NCI-H2107 (cell line): ENCODE measurements around the gene CD86.

ENCODE experiments used
- DNase-seq: peaks from one replicate; lab custom pipeline; 2025; lab: John Stamatoyannopoulos, UW

The CD86 gene

GRCh38 chr3:122060040-122060698, 5.0 kb downstream of the CD86 start:
- DNase-seq, result no peak

DNA sequence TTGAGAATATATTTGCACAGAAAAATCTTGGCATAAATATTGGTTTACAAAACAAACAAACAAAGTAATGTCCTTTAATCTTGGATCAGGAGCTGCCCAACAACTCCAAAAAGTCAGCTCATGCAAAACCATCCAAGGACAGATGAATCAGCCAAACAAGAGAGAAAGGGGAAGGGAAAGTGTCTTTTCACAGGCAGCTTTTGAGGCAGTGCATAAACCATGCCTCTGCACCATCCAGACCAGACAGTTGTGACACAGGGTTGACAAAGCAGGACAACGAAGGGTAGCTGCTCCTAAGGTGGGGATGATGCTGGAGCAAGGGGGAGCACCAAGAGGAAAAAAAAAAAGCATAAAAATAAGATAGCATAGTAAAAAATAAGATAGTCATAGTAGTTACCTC, 8.7 kb downstream of the CD86 start:
- DNase-seq, result no peak

DNA sequence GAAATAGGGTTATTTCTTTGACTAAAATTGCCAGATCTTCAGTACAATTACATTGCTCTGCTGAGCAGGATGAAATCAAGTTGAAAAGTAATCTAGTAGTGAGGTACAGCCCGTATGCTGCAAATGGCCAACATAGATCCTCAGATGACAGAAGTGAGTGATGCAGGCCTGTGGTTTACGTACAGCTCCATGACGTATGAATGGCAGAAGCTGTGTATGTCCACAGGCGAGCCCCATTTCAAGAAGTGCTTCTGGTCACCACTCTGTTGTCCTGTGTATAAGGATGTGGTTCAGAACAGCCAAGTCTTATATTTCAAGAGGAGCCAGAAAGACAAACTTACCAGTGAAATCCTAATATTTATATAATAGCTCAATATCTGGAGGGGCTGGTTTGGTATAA, 9.2 kb downstream of the CD86 start:
- no peak for DNase-seq

DNA sequence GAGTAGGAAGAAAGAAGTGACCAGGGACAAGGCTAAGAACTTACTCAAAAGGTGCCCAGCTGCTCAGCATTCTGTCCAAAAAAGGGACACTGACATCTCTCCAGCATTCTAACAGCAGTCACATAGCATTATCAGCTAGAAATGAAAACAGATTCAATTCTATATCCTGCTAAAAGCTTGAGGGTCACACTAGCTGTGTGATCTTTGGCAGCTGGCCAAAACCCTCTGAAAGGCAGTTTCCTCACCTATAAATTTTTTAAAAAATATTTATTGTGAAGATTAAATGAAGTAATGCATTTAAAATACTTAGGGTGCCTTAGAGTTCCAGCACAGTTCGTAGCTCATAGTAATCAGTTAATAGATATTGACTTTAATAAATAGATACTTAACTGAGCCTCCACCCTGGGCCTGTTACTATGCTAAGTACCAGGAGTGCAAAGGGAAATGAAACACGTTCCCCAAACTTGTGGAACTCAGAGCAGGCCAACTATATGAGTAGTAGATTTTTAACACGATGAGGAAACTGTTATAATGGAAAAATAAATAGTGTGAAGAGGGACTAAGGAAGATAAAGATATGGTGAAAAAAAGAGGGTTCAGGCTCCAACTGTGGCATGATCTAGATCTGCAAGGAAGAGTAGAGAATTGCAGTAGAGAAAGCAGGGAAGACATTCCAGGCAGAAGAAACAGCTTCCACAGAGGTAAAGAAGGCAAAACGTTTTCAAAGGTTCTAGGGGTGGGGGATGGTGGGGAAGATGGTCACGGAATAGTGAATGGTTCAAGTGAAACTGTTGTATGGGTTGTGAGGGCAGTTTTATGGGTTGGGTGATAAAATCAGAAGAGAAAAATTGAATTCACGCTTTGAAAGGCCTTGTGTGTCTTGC, 11.4 kb downstream of the CD86 start:
- DNase-seq, result no peak

DNA sequence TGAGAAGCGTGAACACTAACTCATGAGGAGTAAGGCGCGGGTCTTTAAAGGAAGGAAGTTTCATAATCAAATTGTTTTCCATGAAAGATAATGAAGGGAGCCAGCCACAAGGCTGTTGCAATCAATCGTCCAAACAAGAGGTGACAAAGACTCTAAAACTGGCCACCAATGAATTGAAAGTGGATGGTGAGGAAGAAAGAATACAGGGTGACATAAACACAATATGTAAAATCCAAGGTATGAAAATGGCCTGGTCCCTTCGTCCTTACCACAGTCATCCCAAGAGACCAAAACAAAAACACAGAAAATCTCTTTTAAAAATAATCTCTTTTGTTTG, 12.0 kb downstream of the CD86 start:
- DNase-seq, result no peak

DNA sequence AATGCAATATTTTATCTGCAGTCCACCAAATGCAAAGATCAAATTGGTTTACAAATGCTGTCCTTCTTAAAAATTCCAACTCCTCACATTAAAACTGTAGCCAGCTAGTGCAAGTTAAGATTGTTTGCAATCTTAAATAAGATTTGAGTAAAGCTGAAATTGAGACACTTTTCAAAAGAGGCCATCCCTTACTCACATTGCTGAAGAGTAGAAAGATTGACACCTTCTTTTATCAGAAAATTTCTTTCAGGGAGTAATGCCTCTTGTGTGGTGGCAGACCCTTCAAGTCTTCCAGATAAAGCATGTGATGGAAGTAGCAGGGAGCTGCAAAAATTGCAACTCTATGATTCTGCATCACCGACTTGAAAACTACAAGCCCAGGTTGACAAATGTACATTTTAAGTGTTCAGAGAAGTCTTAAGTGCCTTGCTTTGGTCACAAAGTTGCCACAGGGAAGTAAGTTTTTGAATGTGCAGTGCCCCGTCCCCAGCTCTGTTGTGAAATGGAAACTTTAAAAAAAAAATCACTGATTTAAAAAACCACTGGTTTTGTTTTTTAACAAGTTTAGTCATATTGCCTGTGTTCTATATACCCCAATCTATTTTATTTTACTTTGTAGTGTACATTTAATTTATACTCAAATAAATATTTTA, 12.6 kb downstream of the CD86 start:
- DNase-seq, result no peak

GRCh38 chr3:122074621-122075265, 19.6 kb downstream of the CD86 start:
- DNase-seq, result no peak

- DNase-seq, result no peak
Observed at GRCh38 chr3:122076491-122077292, 21.5 kb downstream of the CD86 start.

DNA sequence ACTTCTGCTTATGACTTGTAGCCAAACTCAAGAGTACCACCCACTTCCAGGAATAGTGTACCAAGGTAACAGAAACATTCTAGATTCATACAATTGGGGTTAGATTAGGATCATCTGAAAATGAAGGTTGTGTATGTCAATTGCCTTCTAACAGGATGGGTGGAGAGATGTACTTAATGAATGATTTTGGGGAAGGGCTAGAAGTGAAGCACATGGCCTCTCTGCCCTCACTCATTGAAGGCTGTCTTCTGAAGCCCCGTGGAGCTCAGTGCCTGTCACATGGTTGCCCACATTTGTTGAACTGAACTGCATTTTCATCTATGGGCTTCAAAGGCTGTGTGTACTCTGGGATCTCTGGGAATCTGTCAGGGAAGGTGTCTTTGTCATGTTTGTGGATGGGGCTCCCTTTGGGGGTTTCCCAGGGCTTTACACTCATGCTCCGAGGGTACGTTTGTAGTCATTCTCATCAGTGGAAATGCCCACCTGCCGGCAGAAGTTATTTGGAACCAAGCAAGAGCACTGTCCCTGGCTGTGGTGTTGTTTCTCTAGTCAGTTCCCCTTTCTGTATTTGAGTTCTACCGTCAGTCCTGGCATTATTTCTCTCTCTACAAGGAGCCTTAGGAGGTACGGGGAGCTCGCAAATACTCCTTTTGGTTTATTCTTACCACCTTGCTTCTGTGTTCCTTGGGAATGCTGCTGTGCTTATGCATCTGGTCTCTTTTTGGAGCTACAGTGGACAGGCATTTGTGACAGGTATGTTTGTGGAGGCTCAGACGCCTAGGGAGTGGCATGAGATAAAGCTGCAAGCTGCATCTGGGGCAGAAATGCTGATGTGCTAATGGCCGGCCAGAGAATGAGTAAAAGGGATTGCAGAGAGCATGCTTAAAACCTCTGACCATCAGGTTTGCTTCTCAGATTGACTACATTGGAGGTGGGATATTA, 22.4 kb downstream of the CD86 start:
- DNase-seq, result no peak

GRCh38 chr3:122078235-122078935, 23.2 kb downstream of the CD86 start:
- DNase-seq, result no peak

DNA sequence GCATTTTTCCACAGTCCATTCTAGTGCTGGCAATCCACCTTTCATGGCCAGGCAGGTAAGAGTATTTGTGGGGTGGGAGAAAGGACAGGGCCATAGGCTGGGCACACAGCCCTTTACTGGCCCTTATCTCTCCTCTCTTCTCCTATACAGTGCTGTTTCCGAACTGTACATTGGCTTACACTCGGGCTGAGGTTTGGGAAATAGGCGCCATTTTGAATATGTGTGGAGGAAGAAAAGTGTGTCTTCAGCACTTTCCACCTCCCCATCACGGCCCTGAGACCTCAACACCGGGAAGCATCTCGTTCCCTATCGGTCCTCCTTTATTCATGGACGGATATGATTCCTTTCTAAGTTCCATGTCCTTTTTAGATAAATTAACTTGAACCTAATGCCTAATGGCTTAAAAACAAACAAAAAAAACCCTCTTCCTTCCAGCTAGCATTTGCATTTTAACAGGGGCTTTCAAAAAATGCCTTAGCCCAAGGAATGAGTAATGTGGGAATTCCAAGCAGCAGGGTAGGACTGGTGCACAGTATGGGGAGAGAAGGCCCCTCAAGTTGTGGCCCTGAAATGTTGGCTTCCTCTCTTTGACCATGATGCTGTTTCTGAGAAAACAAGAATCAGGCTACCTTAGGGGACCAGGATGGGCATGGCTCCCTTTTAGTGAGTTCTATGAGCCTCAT, 24.5 kb downstream of the CD86 start:
- no peak for DNase-seq

DNA sequence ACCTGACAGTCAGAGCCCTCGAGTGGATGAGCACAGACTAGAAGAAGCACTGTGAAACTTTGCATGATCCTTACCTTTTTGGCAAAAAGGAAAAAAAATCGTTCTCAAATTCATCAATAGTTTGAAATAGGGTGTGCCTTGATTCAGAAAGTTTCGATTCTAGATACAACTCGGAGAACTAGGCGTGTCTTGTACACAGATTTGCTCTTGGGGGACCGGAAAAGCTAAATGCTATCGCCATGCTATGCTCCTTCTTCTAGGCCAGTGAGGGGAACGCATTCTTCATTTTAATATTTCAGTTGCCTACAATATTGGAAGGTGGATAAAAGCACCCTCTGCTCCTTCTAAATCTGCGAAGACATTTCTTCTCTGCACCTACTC, 25.0 kb downstream of the CD86 start:
- no peak for DNase-seq

DNA sequence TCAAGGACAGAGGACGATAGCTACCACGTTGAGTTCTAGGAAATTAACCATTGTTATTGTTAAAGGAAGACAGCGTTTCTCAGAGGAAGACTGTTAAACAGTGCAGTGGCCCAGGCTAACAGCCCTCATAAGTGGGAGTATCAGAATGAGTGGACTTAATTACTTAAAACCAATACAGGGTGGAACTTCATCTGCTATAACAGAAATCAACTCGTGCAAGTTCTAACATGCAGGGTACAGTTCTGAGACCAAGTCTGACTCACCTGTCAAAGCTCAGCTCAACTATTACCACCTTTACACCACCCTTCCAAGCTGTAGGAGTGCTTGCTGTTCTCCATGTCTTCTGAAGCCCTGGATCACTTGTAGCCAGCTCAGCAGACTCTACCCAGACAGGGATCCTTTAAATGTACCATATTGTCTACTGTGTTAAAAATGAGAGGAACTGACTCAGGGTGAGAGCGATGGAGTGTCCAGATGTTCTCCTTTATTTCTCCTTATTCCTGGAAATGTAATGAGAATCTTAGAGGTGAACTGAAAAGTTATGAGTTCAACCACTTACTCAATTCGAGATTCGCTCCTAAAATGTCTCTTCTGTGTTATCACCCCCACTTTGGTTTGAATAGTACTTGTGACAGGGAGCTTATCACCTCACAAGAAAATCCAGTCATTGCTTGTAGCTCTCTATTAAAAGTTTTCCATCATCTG, 26.5 kb downstream of the CD86 start:
- DNase-seq, result no peak

- no peak for DNase-seq
Observed at GRCh38 chr3:122082357-122082756, 27.2 kb downstream of the CD86 start.

DNA sequence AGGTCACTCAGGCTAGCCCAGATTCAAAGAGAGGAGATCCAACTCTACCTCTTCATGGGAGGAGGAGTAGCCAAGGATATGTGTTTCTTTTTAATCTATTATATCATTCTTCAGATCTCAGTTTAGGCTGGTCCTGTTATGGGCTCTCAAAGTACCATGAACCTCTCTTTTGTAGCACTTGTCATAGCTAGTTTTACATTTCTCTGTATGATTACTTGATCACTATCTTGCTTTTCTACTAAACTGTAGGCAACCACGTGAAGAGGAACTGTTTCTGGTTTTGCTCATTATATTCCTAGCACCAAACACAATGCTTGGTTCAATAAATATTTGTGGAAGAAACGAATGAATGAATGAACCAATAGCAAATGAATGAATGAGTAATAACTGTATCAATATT, 29.6 kb downstream of the CD86 start:
- no peak for DNase-seq

DNA sequence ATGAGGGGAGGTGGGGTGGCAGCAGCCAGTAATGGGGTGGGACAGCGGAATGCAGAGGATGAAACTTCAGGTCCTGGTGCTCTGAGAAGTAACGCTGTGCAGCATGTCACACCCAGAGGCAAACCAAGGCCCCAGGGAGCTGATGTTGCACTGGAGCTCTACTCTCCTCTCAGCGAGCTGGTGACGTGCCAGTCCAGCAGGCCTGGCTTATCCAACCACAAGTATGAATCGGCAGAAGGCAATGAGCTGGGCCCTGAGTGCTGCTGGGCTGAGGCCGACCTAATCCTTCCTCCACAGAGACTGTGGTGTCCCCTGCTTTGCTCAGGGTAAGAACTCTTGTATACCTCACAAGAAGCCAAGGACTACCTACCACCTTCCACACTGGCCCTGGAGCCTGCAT, 30.5 kb downstream of the CD86 start:
- no peak for DNase-seq

- no peak for DNase-seq
Observed at GRCh38 chr3:122088531-122088930, 33.4 kb downstream of the CD86 start.

DNA sequence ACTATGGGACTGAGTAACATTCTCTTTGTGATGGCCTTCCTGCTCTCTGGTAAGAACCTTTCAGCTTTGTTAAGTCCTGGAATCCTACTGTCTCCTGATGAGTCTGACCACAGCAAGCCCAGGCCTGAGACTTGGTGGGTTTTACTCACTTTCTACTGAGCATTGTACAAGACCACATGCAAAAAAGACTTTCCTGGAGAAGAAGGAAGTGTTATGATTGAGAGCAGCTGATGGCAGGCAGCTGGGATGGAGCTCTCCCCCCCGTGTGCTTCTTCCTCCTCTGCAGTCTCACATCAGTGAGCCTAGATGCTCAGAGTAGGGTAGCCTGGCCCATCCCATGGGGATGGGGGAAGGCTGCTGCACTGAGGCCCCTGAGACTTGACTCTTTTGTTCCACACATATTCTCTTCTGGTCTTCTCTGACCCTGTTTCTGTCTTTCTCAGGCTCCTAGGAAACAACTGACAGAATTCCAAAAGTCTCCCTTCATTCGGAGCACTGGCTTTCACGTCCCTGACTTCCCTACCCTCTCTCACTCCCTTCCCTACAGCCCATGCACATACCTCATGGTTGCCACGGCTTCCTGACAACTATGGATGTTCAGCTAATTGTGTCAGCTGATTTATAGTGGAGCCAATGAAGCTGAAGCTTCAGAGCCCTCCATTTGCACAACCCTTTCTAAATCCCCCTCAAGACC, 36.6 kb downstream of the CD86 start:
- no peak for DNase-seq
